ENCODE data around the gene TRIM26. TPM values are rescaled to one million over a fixed set of nuclear protein-coding genes. Genes with fewer than 3 reads are reported as not detected.
A peak's percentile ranks its signal among the peaks of the same experiment; 100 is the strongest.

Gene TRIM26
- 10 to 100 TPM; 19.1 to 37.4 (median 24.5) TPM for total RNA-seq
- polyA plus RNA-seq: 10 to 100 TPM; 15.1 to 31.8 TPM
- long read RNA-seq, donor 1, partial matches to known transcripts: 3 of 20 reads
- long read RNA-seq, donor 1, other reads (novel, unspliced or antisense): 15 of 20 reads
- long read RNA-seq, donor 2, transcript TRIM26-267 (9 exons, 3,318 nt): major isoform, 5 of 43 reads
- long read RNA-seq, donor 2, partial matches to known transcripts: 1 of 43 reads
- long read RNA-seq, donor 2, other reads (novel, unspliced or antisense): 34 of 43 reads
- long read RNA-seq, donor 3, transcript TRIM26-267 (9 exons, 3,318 nt): major isoform, 5 of 17 reads
- long read RNA-seq, donor 3, partial matches to known transcripts: 5 of 17 reads
- long read RNA-seq, donor 3, other reads (novel, unspliced or antisense): 7 of 17 reads

GRCh38 chr6:30212865-30213666 lies at the start of gene TRIM26:
Gene TRIM26, minus strand, starts transcription at chr6:30213406. Its CDS starts 14,303 bp downstream, at chr6:30199103.
- peak within 1 kb of the TSS; percentile 85 to 99 (median 97) for H3K27ac ChIP-seq
- WGBS, 4 donors: 0 to 1% (median 0%) methylated on average over 48 to 59 of the region's 59 CpGs
- peak within 1 kb of the TSS; percentile 55 to 98 (median 83) for H3K4me3 ChIP-seq
- DNase-seq (peak; percentile 98), ATAC-seq (peak; percentile 96 to 99 (median 97))
- no peaks in the 10 kb centered on the region for H3K9me3 ChIP-seq
- no peaks in the 10 kb centered on the region for H3K27me3 ChIP-seq
- TF ChIP-seq CTCF (IDR thresholded peaks at IDR 0.05) (no peak), POLR2A (IDR thresholded peaks at IDR 0.05) (peak; percentile 94 to 99)
- peaks cover 2 to 46% (median 30%) of the 10 kb centered on the region in 12 donors for H3K4me1 ChIP-seq
- H3K36me3 ChIP-seq: no peaks in the 10 kb centered on the region
- intact Hi-C loops (cut with DNase I): loop anchor here in 3 of 10 donors (5.0 to 10.0 kb wide), 3 partner anchors 112 to 182 kb away; partner anchors contain the start of gene TRIM39 (in 3 of the 3)

- WGBS, 4 donors: 0 to 14% (median 9%) methylated on average over 5 to 40 of the region's 40 CpGs
- peak overlapping the region in 5 of 12 donors; percentile 65 to 87 (median 81) for H3K27ac ChIP-seq
- peak in 3 of 4 donors; percentile 3 to 20 (median 19) for ATAC-seq
- H3K36me3 ChIP-seq: no peaks in the 10 kb centered on the region
- peak overlapping the region; percentile 65 to 96 (median 80) for H3K4me3 ChIP-seq
- peak in 2 of 5 donors; percentile 8 to 58 for DNase-seq
- no peaks in the 10 kb centered on the region for H3K9me3 ChIP-seq
- peaks cover 0 to 13% (median 3%) of the 10 kb centered on the region in 12 donors for H3K4me1 ChIP-seq
- TF ChIP-seq CTCF (IDR thresholded peaks at IDR 0.05) (no peak), POLR2A (IDR thresholded peaks at IDR 0.05) (no peak)
- intact Hi-C loops (cut with DNase I): no loop called here
- H3K27me3 ChIP-seq: peaks cover 0 to 11% (median 0%) of the 10 kb centered on the region in 9 donors
Measured at GRCh38 chr6:30260036-30260504, 46.9 kb upstream of the TRIM26 start.

GRCh38 chr6:30259140-30260035 lies 46.2 kb upstream of the TRIM26 start:
- DNase-seq: peak; percentile 70 to 81 (median 78)
- H3K9me3 ChIP-seq: no peaks in the 10 kb centered on the region
- peaks cover 0 to 11% (median 0%) of the 10 kb centered on the region in 9 donors for H3K27me3 ChIP-seq
- H3K4me3 ChIP-seq: peak overlapping the region; percentile 65 to 96 (median 80)
- peak overlapping the region in 11 of 12 donors; percentile 47 to 87 (median 66) for H3K27ac ChIP-seq
- H3K4me1 ChIP-seq: peaks cover 0 to 13% (median 3%) of the 10 kb centered on the region in 12 donors
- intact Hi-C loops (cut with DNase I): no loop called here
- TF ChIP-seq CTCF (IDR thresholded peaks at IDR 0.05) (peak in 7 of 12 donors; percentile 12 to 53 (median 32)), POLR2A (IDR thresholded peaks at IDR 0.05) (peak in 1 of 2 donors; percentile 33)
- peak; percentile 86 to 98 (median 96) for ATAC-seq
- H3K36me3 ChIP-seq: no peaks in the 10 kb centered on the region
- 0 to 3% (median 1%) methylated on average over 33 to 56 of the region's 56 CpGs for WGBS, 4 donors
